GM23338 (cell line): ENCODE data around the gene OLA1. TPM values are rescaled to one million over a fixed set of nuclear protein-coding genes. Genes with fewer than 3 reads are reported as not detected.

ENCODE experiments used
- ATAC-seq: fragments of 200-7000 bp; cut with Tn5 transposase; 3 replicates; pipeline ENCODE4 v1.9.1; 2020
- DNase-seq: peaks from one replicate; pipeline ENCODE4 v3.0.0-alpha.2; 2015; ENCODE audit warnings: low spot score
- H2AFZ ChIP-seq: fragments of 200-600 bp; sonication (generic); 2 replicates; pipeline ENCODE4 v1.8.0; 2016; ENCODE audit warnings: antibody characterized with exemption, mild to moderate bottlenecking, moderate library complexity
- H3F3A ChIP-seq: fragments of 200-600 bp; sonication (generic); replicated peaks from 2 replicates; pipeline ENCODE4 v1.8.0; 2017; ENCODE audit warnings: antibody characterized with exemption, mixed run types, low read depth
- H3K27ac ChIP-seq: fragments of 200-600 bp; sonication (generic); 2 replicates; pipeline ENCODE4 v1.6.1; 2016; ENCODE audit warnings: low read depth
- H3K27me3 ChIP-seq: fragments of 200-600 bp; sonication (generic); 2 replicates; pipeline ENCODE4 v1.8.0; 2016; ENCODE audit warnings: mild to moderate bottlenecking, mixed run types, moderate library complexity; ENCODE audit not compliant: insufficient read depth
- H3K36me3 ChIP-seq: fragments of 200-600 bp; sonication (generic); 2 replicates; pipeline ENCODE4 v1.8.0; 2016; ENCODE audit warnings: mild to moderate bottlenecking; ENCODE audit not compliant: insufficient read depth
- H3K4me1 ChIP-seq: fragments of 200-600 bp; sonication (generic); 2 replicates; pipeline ENCODE4 v1.8.0; 2016; ENCODE audit warnings: mild to moderate bottlenecking, moderate library complexity; ENCODE audit not compliant: insufficient read depth
- H3K4me2 ChIP-seq: fragments of 200-600 bp; sonication (generic); 2 replicates; pipeline ENCODE4 v1.7.1; 2017; ENCODE audit warnings: mixed run types
- H3K4me3 ChIP-seq: fragments of 200-600 bp; sonication (generic); 2 replicates; pipeline ENCODE4 v1.6.1; 2016; ENCODE audit warnings: mixed run types
- H3K79me2 ChIP-seq: fragments of 200-600 bp; sonication (generic); replicated peaks from 2 replicates; pipeline ENCODE4 v1.8.0; 2017; ENCODE audit warnings: mild to moderate bottlenecking; ENCODE audit not compliant: insufficient read depth
- H3K9me2 ChIP-seq: fragments of 200-600 bp; sonication (generic); 2 replicates; pipeline ENCODE4 v1.8.0; 2017; ENCODE audit not compliant: insufficient read depth
- H4K20me1 ChIP-seq: fragments of 200-600 bp; sonication (generic); replicated peaks from 2 replicates; pipeline ENCODE4 v1.8.0; 2017; ENCODE audit warnings: mild to moderate bottlenecking; ENCODE audit not compliant: insufficient read depth
- H3K27ac Mint-ChIP-seq: 2 replicates; pipeline ENCODE4 v1.8.0; 2020; ENCODE audit warnings: inconsistent platforms, mild to moderate bottlenecking, moderate library complexity, mixed read lengths
- H3K27me3 Mint-ChIP-seq: 3 replicates; pipeline ENCODE4 v1.8.0; 2022; ENCODE audit warnings: low read depth, mild to moderate bottlenecking, moderate library complexity, mixed read lengths, inconsistent platforms; ENCODE audit not compliant: insufficient read depth, poor library complexity
- H3K36me3 Mint-ChIP-seq: 3 replicates; pipeline ENCODE4 v1.8.0; 2021; ENCODE audit warnings: low read depth, mild to moderate bottlenecking, inconsistent platforms, moderate library complexity, mixed read lengths
- H3K4me1 Mint-ChIP-seq: 3 replicates; pipeline ENCODE4 v1.8.0; 2020; ENCODE audit warnings: mild to moderate bottlenecking, inconsistent platforms, mixed read lengths
- H3K4me3 Mint-ChIP-seq: 3 replicates; pipeline ENCODE4 v1.8.0; 2021; ENCODE audit warnings: moderate library complexity, mild to moderate bottlenecking, inconsistent platforms, mixed read lengths
- H3K9me3 Mint-ChIP-seq: 3 replicates; pipeline ENCODE4 v1.8.0; 2020; ENCODE audit warnings: moderate library complexity, mild to moderate bottlenecking, inconsistent platforms, mixed read lengths
- EZH2phosphoT487 ChIP-seq: fragments of 200-600 bp; sonication (generic); IDR thresholded peaks from one replicate; pipeline ENCODE4 v1.8.1; 2018; ENCODE audit warnings: antibody characterized with exemption; ENCODE audit not compliant: unreplicated experiment
- JUNB ChIP-seq: IDR thresholded peaks from one replicate; pipeline ENCODE4 v1.6.1; 2016; ENCODE audit warnings: antibody characterized with exemption; ENCODE audit not compliant: unreplicated experiment
- POLR2AphosphoS5 ChIP-seq: IDR thresholded peaks from 2 replicates; pipeline ENCODE4 v1.6.1; 2016; ENCODE audit warnings: antibody characterized with exemption, low read depth
- ZNF114 ChIP-seq: fragments of 250-450 bp; sonication (Bioruptor Pico); IDR thresholded peaks from 2 replicates; pipeline ENCODE4 v1.5.0; 2020; ENCODE audit warnings: mild to moderate bottlenecking, moderate library complexity
- ZNF331 ChIP-seq: fragments of 250-450 bp; sonication (Bioruptor Pico); IDR thresholded peaks from 2 replicates; pipeline ENCODE4 v1.5.0; 2020; ENCODE audit warnings: low read depth, mild to moderate bottlenecking, moderate library complexity
- polyA plus RNA-seq: library from polyadenylated mRNA; unstranded; fragments of >200 nt; fragmentation: Nextera tagmentation; extraction: Ambion mirVana; gene quantifications from 2 replicates; pipeline ENCODE4 v1.2.1, GENCODE V29; 2016
- total RNA-seq: library from RNA; depleted of rRNA; stranded (reverse); fragments of >200 nt; shearing (Covaris generic); gene quantifications from 2 replicates; pipeline ENCODE4 v1.2.3, GENCODE V29; 2014
- TF ChIP-seq, protein P1 (sequence below): fragments of 250-450 bp; sonication (Bioruptor Pico); IDR thresholded peaks from 2 replicates; pipeline ENCODE4 v1.5.0; 2020; ENCODE audit warnings: mild to moderate bottlenecking, moderate library complexity
- TF ChIP-seq, protein P2 (sequence below): IDR thresholded peaks from 2 replicates; pipeline ENCODE4 v1.6.1; 2016; ENCODE audit warnings: antibody characterized with exemption

Gene OLA1
- total and polyA plus RNA-seq, 2 experiments from 2014 or later = 104 to 242 TPM

DNA sequence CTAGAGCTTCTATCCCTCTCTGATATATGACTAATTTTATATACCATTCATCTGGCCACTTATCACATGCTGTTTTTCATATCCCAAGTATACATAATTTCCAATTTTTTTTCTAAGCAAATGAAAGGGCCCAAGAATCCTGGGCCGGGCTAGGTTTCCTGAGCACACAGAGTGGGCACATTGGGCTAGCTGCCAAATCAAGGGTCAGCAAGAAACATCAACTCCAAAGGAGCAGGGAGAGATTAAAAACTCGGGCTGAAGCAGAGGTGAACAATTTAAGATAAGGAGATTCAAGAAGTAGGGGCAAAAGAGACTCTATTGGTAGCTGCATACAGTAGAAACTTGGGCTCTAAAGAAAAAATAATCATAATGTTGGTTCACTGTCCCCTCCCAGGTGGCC lies 39.0 kb downstream of the OLA1 start (continued):
- TF ChIP-seq, protein P1, sequence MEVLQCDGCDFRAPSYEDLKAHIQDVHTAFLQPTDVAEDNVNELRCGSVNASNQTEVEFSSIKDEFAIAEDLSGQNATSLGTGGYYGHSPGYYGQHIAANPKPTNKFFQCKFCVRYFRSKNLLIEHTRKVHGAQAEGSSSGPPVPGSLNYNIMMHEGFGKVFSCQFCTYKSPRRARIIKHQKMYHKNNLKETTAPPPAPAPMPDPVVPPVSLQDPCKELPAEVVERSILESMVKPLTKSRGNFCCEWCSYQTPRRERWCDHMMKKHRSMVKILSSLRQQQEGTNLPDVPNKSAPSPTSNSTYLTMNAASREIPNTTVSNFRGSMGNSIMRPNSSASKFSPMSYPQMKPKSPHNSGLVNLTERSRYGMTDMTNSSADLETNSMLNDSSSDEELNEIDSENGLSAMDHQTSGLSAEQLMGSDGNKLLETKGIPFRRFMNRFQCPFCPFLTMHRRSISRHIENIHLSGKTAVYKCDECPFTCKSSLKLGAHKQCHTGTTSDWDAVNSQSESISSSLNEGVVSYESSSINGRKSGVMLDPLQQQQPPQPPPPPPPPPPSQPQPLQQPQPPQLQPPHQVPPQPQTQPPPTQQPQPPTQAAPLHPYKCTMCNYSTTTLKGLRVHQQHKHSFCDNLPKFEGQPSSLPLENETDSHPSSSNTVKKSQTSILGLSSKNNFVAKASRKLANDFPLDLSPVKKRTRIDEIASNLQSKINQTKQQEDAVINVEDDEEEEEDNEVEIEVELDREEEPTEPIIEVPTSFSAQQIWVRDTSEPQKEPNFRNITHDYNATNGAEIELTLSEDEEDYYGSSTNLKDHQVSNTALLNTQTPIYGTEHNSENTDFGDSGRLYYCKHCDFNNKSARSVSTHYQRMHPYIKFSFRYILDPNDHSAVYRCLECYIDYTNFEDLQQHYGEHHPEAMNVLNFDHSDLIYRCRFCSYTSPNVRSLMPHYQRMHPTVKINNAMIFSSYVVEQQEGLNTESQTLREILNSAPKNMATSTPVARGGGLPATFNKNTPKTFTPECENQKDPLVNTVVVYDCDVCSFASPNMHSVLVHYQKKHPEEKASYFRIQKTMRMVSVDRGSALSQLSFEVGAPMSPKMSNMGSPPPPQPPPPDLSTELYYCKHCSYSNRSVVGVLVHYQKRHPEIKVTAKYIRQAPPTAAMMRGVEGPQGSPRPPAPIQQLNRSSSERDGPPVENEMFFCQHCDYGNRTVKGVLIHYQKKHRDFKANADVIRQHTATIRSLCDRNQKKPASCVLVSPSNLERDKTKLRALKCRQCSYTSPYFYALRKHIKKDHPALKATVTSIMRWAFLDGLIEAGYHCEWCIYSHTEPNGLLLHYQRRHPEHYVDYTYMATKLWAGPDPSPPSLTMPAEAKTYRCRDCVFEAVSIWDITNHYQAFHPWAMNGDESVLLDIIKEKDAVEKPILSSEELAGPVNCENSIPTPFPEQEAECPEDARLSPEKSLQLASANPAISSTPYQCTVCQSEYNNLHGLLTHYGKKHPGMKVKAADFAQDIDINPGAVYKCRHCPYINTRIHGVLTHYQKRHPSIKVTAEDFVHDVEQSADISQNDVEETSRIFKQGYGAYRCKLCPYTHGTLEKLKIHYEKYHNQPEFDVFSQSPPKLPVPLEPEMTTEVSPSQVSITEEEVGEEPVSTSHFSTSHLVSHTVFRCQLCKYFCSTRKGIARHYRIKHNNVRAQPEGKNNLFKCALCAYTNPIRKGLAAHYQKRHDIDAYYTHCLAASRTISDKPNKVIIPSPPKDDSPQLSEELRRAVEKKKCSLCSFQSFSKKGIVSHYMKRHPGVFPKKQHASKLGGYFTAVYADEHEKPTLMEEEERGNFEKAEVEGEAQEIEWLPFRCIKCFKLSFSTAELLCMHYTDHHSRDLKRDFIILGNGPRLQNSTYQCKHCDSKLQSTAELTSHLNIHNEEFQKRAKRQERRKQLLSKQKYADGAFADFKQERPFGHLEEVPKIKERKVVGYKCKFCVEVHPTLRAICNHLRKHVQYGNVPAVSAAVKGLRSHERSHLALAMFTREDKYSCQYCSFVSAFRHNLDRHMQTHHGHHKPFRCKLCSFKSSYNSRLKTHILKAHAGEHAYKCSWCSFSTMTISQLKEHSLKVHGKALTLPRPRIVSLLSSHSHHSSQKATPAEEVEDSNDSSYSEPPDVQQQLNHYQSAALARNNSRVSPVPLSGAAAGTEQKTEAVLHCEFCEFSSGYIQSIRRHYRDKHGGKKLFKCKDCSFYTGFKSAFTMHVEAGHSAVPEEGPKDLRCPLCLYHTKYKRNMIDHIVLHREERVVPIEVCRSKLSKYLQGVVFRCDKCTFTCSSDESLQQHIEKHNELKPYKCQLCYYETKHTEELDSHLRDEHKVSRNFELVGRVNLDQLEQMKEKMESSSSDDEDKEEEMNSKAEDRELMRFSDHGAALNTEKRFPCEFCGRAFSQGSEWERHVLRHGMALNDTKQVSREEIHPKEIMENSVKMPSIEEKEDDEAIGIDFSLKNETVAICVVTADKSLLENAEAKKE (CRISPR knock-in tag) = no peak
- TF ChIP-seq EZH2phosphoT487 (no peak), ZNF114 (CRISPR knock-in tag) (no peak), JUNB (no peak)
- TF ChIP-seq, protein P2, sequence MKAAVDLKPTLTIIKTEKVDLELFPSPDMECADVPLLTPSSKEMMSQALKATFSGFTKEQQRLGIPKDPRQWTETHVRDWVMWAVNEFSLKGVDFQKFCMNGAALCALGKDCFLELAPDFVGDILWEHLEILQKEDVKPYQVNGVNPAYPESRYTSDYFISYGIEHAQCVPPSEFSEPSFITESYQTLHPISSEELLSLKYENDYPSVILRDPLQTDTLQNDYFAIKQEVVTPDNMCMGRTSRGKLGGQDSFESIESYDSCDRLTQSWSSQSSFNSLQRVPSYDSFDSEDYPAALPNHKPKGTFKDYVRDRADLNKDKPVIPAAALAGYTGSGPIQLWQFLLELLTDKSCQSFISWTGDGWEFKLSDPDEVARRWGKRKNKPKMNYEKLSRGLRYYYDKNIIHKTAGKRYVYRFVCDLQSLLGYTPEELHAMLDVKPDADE = no peak

DNA sequence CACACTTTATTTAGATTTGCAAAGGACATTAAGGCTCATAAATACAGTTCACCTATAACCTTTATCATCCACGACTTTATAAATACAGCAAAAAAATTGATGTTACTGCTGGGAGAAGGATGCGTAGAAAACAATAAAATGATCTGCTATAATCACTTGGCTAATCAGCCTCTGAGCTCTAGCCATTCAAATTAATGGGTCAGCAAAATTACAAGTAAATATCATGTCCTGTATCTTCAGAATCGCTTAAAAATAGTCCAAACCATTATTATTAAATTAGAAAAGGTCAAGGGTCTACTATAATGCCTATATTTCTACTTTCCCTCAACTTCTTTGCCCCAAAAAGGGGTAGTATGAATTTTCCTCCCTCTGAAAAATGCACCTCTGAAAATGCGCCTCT lies 40.3 kb downstream of the OLA1 start:
- Mint-ChIP-seq H3K4me3 (no peak overlapping the region), H3K27ac (peak overlapping the region; percentile 8; the same call in 1 of the 2 replicates), H3K9me3 (no peaks in the 10 kb centered on the region), H3K36me3 (no peaks in the 10 kb centered on the region), H3K4me1 (peaks cover 35% of the 10 kb centered on the region), H3K27me3 (no peaks in the 10 kb centered on the region)
- DNase-seq (no peak), ATAC-seq (no peak)
- H3K79me2 ChIP-seq = peaks cover 45% of the 10 kb centered on the region
- 0 out of 2 replicates have a peak, but pooled peaks cover 13% of the 10 kb centered on the region for H4K20me1 ChIP-seq
- H3K4me3 ChIP-seq = no peak overlapping the region
- H3K27ac ChIP-seq = no peak overlapping the region
- H3K27me3 ChIP-seq = no peaks in the 10 kb centered on the region
- no peak overlapping the region for H2AFZ ChIP-seq
- no peaks in the 10 kb centered on the region for H3K36me3 ChIP-seq
- H3K4me2 ChIP-seq = no peak overlapping the region
- no peaks in the 10 kb centered on the region for H3K9me2 ChIP-seq
- peaks cover 22% of the 10 kb centered on the region for H3K4me1 ChIP-seq
- H3F3A ChIP-seq = no peaks in the 10 kb centered on the region
- TF ChIP-seq ZNF331 (CRISPR knock-in tag) = no peak
- TF ChIP-seq, protein P1 (CRISPR knock-in tag) = no peak
- TF ChIP-seq, protein P2 = no peak
- TF ChIP-seq POLR2AphosphoS5 = no peak
